Smooth muscle cell (in vitro differentiated cells): ENCODE results near the gene H2AZ2. TPM values are rescaled to one million over a fixed set of nuclear protein-coding genes. Genes with fewer than 3 reads are reported as not detected.

Source experiments
- DNase-seq: peaks from one replicate; lab custom pipeline; 2025; ENCODE audit not compliant: unreplicated experiment; lab: John Stamatoyannopoulos, UW
- H2AFZ ChIP-seq: fragments of 200-600 bp; sonication (generic); 2 replicates; pipeline ENCODE4 v1.6.0; 2016; ENCODE audit warnings: antibody characterized with exemption, low read depth, mild to moderate bottlenecking
- H3F3A ChIP-seq: fragments of 200-600 bp; sonication (generic); 2 replicates; pipeline ENCODE4 v1.6.0; 2017; ENCODE audit warnings: antibody characterized with exemption, low read depth
- H3K27ac ChIP-seq: fragments of 200-600 bp; sonication (generic); 2 replicates; pipeline ENCODE4 v1.5.1; 2016; ENCODE audit warnings: low read depth, mild to moderate bottlenecking
- H3K27me3 ChIP-seq: fragments of 200-600 bp; sonication (generic); 2 replicates; pipeline ENCODE4 v1.6.1; 2016; ENCODE audit warnings: low read depth, mild to moderate bottlenecking
- H3K36me3 ChIP-seq: fragments of 200-600 bp; sonication (generic); 2 replicates; pipeline ENCODE4 v1.5.1; 2016; ENCODE audit warnings: low read depth
- H3K4me1 ChIP-seq: fragments of 200-600 bp; sonication (generic); 2 replicates; pipeline ENCODE4 v1.5.1; 2016; ENCODE audit warnings: low read depth
- H3K4me2 ChIP-seq: fragments of 200-600 bp; sonication (generic); 2 replicates; pipeline ENCODE4 v1.6.0; 2016; ENCODE audit warnings: mild to moderate bottlenecking
- H3K4me3 ChIP-seq: fragments of 200-600 bp; sonication (generic); 2 replicates; pipeline ENCODE4 v1.5.1; 2016; ENCODE audit warnings: mild to moderate bottlenecking
- H3K79me2 ChIP-seq: fragments of 200-600 bp; sonication (generic); 2 replicates; pipeline ENCODE4 v1.6.0; 2016; ENCODE audit warnings: low read depth, mild to moderate bottlenecking
- H3K9ac ChIP-seq: fragments of 200-600 bp; sonication (generic); 2 replicates; pipeline ENCODE4 v1.6.0; 2016; ENCODE audit warnings: low read depth
- H3K9me3 ChIP-seq: fragments of 200-600 bp; sonication (generic); replicated peaks from 2 replicates; pipeline ENCODE4 v1.5.1; 2016; ENCODE audit warnings: low read depth
- H4K20me1 ChIP-seq: fragments of 200-600 bp; sonication (generic); 2 replicates; pipeline ENCODE4 v1.6.0; 2016; ENCODE audit warnings: low read depth
- CTCF ChIP-seq: fragments of 200-600 bp; sonication (generic); IDR thresholded peaks from 2 replicates; pipeline ENCODE4 v1.5.1; 2017; ENCODE audit warnings: borderline replicate concordance, mild to moderate bottlenecking, antibody characterized with exemption; ENCODE audit not compliant: insufficient read depth, poor library complexity, severe bottlenecking
- WGBS: methylation state at CpG from one replicate; pipeline ENCODE4 v1.1.7; 2016; ENCODE audit warnings: low lambda C conversion rate; 5-methylcytosine and 5-hydroxymethylcytosine counted together
- polyA plus RNA-seq: library from polyadenylated mRNA; unstranded; fragments of >200 nt; fragmentation: Nextera tagmentation; extraction: Ambion mirVana; gene quantifications from 2 replicates; pipeline ENCODE4 v1.2.1, GENCODE V29; 2016
- total RNA-seq: library from RNA; depleted of rRNA; stranded (reverse); fragments of >200 nt; gene quantifications from 2 replicates; pipeline ENCODE4 v1.2.3, GENCODE V29; 2014

H2AZ2 gene
- total and polyA plus RNA-seq, 2 experiments from 2014 or later = 122 to 135 TPM

- H3K79me2 ChIP-seq = no peaks in the 10 kb centered on the region
- no peak for DNase-seq
- no peak overlapping the region for H3K27ac ChIP-seq
- H3K4me2 ChIP-seq = no peak overlapping the region
- H3K27me3 ChIP-seq = no peaks in the 10 kb centered on the region
- no peaks in the 10 kb centered on the region for H4K20me1 ChIP-seq
- H2AFZ ChIP-seq = no peak overlapping the region
- TF ChIP-seq CTCF = no peak
- WGBS = 75% methylated on average over 8 of the region's 8 CpGs
- no peak overlapping the region for H3K4me3 ChIP-seq
- no peak overlapping the region for H3K9ac ChIP-seq
- H3K4me1 ChIP-seq = no peaks in the 10 kb centered on the region
- H3K36me3 ChIP-seq = no peaks in the 10 kb centered on the region
- H3F3A ChIP-seq = no peaks in the 10 kb centered on the region
- H3K9me3 ChIP-seq = no peaks in the 10 kb centered on the region
Measured at GRCh38 chr7:44893710-44894234, 45.9 kb upstream of the H2AZ2 start.

GRCh38 chr7:44891791-44892190 is 43.9 kb upstream of the H2AZ2 start:
- Histone ChIP-seq H3K36me3 (no peaks in the 10 kb centered on the region), H3K4me2 (no peak overlapping the region), H3F3A (no peaks in the 10 kb centered on the region), H3K4me3 (no peak overlapping the region), H3K9ac (no peak overlapping the region), H3K9me3 (no peaks in the 10 kb centered on the region), H2AFZ (no peak overlapping the region), H3K4me1 (no peaks in the 10 kb centered on the region), H4K20me1 (no peaks in the 10 kb centered on the region), H3K27ac (no peak overlapping the region), H3K79me2 (peaks cover under 1% of the 10 kb centered on the region), H3K27me3 (no peaks in the 10 kb centered on the region)
- DNase-seq = no peak
- WGBS = 64% methylated on average over 1 of the region's 1 CpG
- no peak for TF ChIP-seq CTCF

- Histone ChIP-seq H3K4me3 (no peak overlapping the region), H3K27ac (no peak overlapping the region), H3K4me2 (no peak overlapping the region), H3K79me2 (peaks cover 4% of the 10 kb centered on the region), H3K4me1 (no peaks in the 10 kb centered on the region), H4K20me1 (no peaks in the 10 kb centered on the region), H3K9ac (no peak overlapping the region), H3K36me3 (no peaks in the 10 kb centered on the region), H3K9me3 (no peaks in the 10 kb centered on the region), H3K27me3 (no peaks in the 10 kb centered on the region), H3F3A (no peaks in the 10 kb centered on the region), H2AFZ (no peak overlapping the region)
- DNase-seq = no peak
- TF ChIP-seq CTCF = no peak
- WGBS = 66% methylated on average over 2 of the region's 2 CpGs
Measured at GRCh38 chr7:44891372-44891771, 43.5 kb upstream of the H2AZ2 start.

- TF ChIP-seq CTCF = no peak
- H3K4me1 ChIP-seq = peaks cover 5% of the 10 kb centered on the region
- no peaks in the 10 kb centered on the region for H3K9me3 ChIP-seq
- no peak for DNase-seq
- H2AFZ ChIP-seq = no peak overlapping the region
- H3K27ac ChIP-seq = no peak overlapping the region
- no peak overlapping the region for H3K9ac ChIP-seq
- no peak overlapping the region for H3K4me3 ChIP-seq
- peaks cover 8% of the 10 kb centered on the region for H3F3A ChIP-seq
- H3K27me3 ChIP-seq = no peaks in the 10 kb centered on the region
- 79% methylated on average over 5 of the region's 5 CpGs for WGBS
- peaks cover 3% of the 10 kb centered on the region for H4K20me1 ChIP-seq
- peaks cover 11% of the 10 kb centered on the region for H3K79me2 ChIP-seq
- H3K4me2 ChIP-seq = no peak overlapping the region
- H3K36me3 ChIP-seq = no peaks in the 10 kb centered on the region
Measured at GRCh38 chr7:44889086-44889781, 41.3 kb upstream of the H2AZ2 start.
